GM23338 (cell line): ENCODE measurements around the gene NCAPD2. TPM values are rescaled to one million over a fixed set of nuclear protein-coding genes. Genes with fewer than 3 reads are reported as not detected.

ENCODE experiments used
- ATAC-seq: fragments of 200-7000 bp; cut with Tn5 transposase; 3 replicates; pipeline ENCODE4 v1.9.1; 2020
- DNase-seq: peaks from one replicate; pipeline ENCODE4 v3.0.0-alpha.2; 2015; ENCODE audit warnings: low spot score
- H2AFZ ChIP-seq: fragments of 200-600 bp; sonication (generic); 2 replicates; pipeline ENCODE4 v1.8.0; 2016; ENCODE audit warnings: antibody characterized with exemption, mild to moderate bottlenecking, moderate library complexity
- H3F3A ChIP-seq: fragments of 200-600 bp; sonication (generic); replicated peaks from 2 replicates; pipeline ENCODE4 v1.8.0; 2017; ENCODE audit warnings: antibody characterized with exemption, mixed run types, low read depth
- H3K27ac ChIP-seq: fragments of 200-600 bp; sonication (generic); 2 replicates; pipeline ENCODE4 v1.6.1; 2016; ENCODE audit warnings: low read depth
- H3K27me3 ChIP-seq: fragments of 200-600 bp; sonication (generic); 2 replicates; pipeline ENCODE4 v1.8.0; 2016; ENCODE audit warnings: mild to moderate bottlenecking, mixed run types, moderate library complexity; ENCODE audit not compliant: insufficient read depth
- H3K36me3 ChIP-seq: fragments of 200-600 bp; sonication (generic); 2 replicates; pipeline ENCODE4 v1.8.0; 2016; ENCODE audit warnings: mild to moderate bottlenecking; ENCODE audit not compliant: insufficient read depth
- H3K4me1 ChIP-seq: fragments of 200-600 bp; sonication (generic); 2 replicates; pipeline ENCODE4 v1.8.0; 2016; ENCODE audit warnings: mild to moderate bottlenecking, moderate library complexity; ENCODE audit not compliant: insufficient read depth
- H3K4me2 ChIP-seq: fragments of 200-600 bp; sonication (generic); 2 replicates; pipeline ENCODE4 v1.7.1; 2017; ENCODE audit warnings: mixed run types
- H3K4me3 ChIP-seq: fragments of 200-600 bp; sonication (generic); 2 replicates; pipeline ENCODE4 v1.6.1; 2016; ENCODE audit warnings: mixed run types
- H3K79me2 ChIP-seq: fragments of 200-600 bp; sonication (generic); replicated peaks from 2 replicates; pipeline ENCODE4 v1.8.0; 2017; ENCODE audit warnings: mild to moderate bottlenecking; ENCODE audit not compliant: insufficient read depth
- H3K9me2 ChIP-seq: fragments of 200-600 bp; sonication (generic); 2 replicates; pipeline ENCODE4 v1.8.0; 2017; ENCODE audit not compliant: insufficient read depth
- H4K20me1 ChIP-seq: fragments of 200-600 bp; sonication (generic); replicated peaks from 2 replicates; pipeline ENCODE4 v1.8.0; 2017; ENCODE audit warnings: mild to moderate bottlenecking; ENCODE audit not compliant: insufficient read depth
- H3K27ac Mint-ChIP-seq: 2 replicates; pipeline ENCODE4 v1.8.0; 2020; ENCODE audit warnings: inconsistent platforms, mild to moderate bottlenecking, moderate library complexity, mixed read lengths
- H3K27me3 Mint-ChIP-seq: 3 replicates; pipeline ENCODE4 v1.8.0; 2022; ENCODE audit warnings: low read depth, mild to moderate bottlenecking, moderate library complexity, mixed read lengths, inconsistent platforms; ENCODE audit not compliant: insufficient read depth, poor library complexity
- H3K36me3 Mint-ChIP-seq: 3 replicates; pipeline ENCODE4 v1.8.0; 2021; ENCODE audit warnings: low read depth, mild to moderate bottlenecking, inconsistent platforms, moderate library complexity, mixed read lengths
- H3K4me1 Mint-ChIP-seq: 3 replicates; pipeline ENCODE4 v1.8.0; 2020; ENCODE audit warnings: mild to moderate bottlenecking, inconsistent platforms, mixed read lengths
- H3K4me3 Mint-ChIP-seq: 3 replicates; pipeline ENCODE4 v1.8.0; 2021; ENCODE audit warnings: moderate library complexity, mild to moderate bottlenecking, inconsistent platforms, mixed read lengths
- H3K9me3 Mint-ChIP-seq: 3 replicates; pipeline ENCODE4 v1.8.0; 2020; ENCODE audit warnings: moderate library complexity, mild to moderate bottlenecking, inconsistent platforms, mixed read lengths
- CREB1 ChIP-seq: fragments of 250-450 bp; sonication (Bioruptor Pico); IDR thresholded peaks from 2 replicates; pipeline ENCODE4 v1.5.0; 2020; ENCODE audit warnings: low read depth, mild to moderate bottlenecking, moderate library complexity
- EZH2 ChIP-seq: fragments of 200-600 bp; sonication (generic); IDR thresholded peaks from one replicate; pipeline ENCODE4 v1.8.0; 2017; ENCODE audit warnings: antibody characterized with exemption, mild to moderate bottlenecking, low read depth; ENCODE audit not compliant: unreplicated experiment
- EZH2phosphoT487 ChIP-seq: fragments of 200-600 bp; sonication (generic); IDR thresholded peaks from one replicate; pipeline ENCODE4 v1.8.1; 2018; ENCODE audit warnings: antibody characterized with exemption; ENCODE audit not compliant: unreplicated experiment
- POLR2AphosphoS5 ChIP-seq: IDR thresholded peaks from 2 replicates; pipeline ENCODE4 v1.6.1; 2016; ENCODE audit warnings: antibody characterized with exemption, low read depth
- REST ChIP-seq: IDR thresholded peaks from one replicate; pipeline ENCODE4 v1.6.1; 2018; ENCODE audit warnings: antibody characterized with exemption; ENCODE audit not compliant: unreplicated experiment
- STAT1 ChIP-seq: IDR thresholded peaks from one replicate; pipeline ENCODE4 v1.6.1; 2016; ENCODE audit warnings: antibody characterized with exemption; ENCODE audit not compliant: unreplicated experiment
- ZNF114 ChIP-seq: fragments of 250-450 bp; sonication (Bioruptor Pico); IDR thresholded peaks from 2 replicates; pipeline ENCODE4 v1.5.0; 2020; ENCODE audit warnings: mild to moderate bottlenecking, moderate library complexity
- ZNF331 ChIP-seq: fragments of 250-450 bp; sonication (Bioruptor Pico); IDR thresholded peaks from 2 replicates; pipeline ENCODE4 v1.5.0; 2020; ENCODE audit warnings: low read depth, mild to moderate bottlenecking, moderate library complexity
- polyA plus RNA-seq: library from polyadenylated mRNA; unstranded; fragments of >200 nt; fragmentation: Nextera tagmentation; extraction: Ambion mirVana; gene quantifications from 2 replicates; pipeline ENCODE4 v1.2.1, GENCODE V29; 2016
- total RNA-seq: library from RNA; depleted of rRNA; stranded (reverse); fragments of >200 nt; shearing (Covaris generic); gene quantifications from 2 replicates; pipeline ENCODE4 v1.2.3, GENCODE V29; 2014
- TF ChIP-seq, protein P1 (sequence below): fragments of 250-450 bp; sonication (Bioruptor Pico); IDR thresholded peaks from 2 replicates; pipeline ENCODE4 v1.5.0; 2020; ENCODE audit warnings: mild to moderate bottlenecking, moderate library complexity
- TF ChIP-seq, protein P2 (sequence below): IDR thresholded peaks from 2 replicates; pipeline ENCODE4 v1.6.1; 2016; ENCODE audit warnings: antibody characterized with exemption

Gene NCAPD2
- total and polyA plus RNA-seq, 2 experiments from 2014 or later: 34.2 to 217 TPM

- Mint-ChIP-seq H3K4me3 (no peak overlapping the region), H3K27me3 (peaks cover 19% of the 10 kb centered on the region), H3K9me3 (no peaks in the 10 kb centered on the region), H3K36me3 (peaks cover 84% of the 10 kb centered on the region), H3K27ac (peak overlapping the region; percentile 85), H3K4me1 (peaks cover 26% of the 10 kb centered on the region)
- no peaks in the 10 kb centered on the region; the same call in none of the 2 replicates for H4K20me1 ChIP-seq
- no peak for TF ChIP-seq EZH2
- no peak for TF ChIP-seq ZNF114 (CRISPR knock-in tag)
- no peaks in the 10 kb centered on the region for H3K27me3 ChIP-seq
- no peak for ATAC-seq
- peaks cover 67% of the 10 kb centered on the region for H3K36me3 ChIP-seq
- H3F3A ChIP-seq: peaks cover 51% of the 10 kb centered on the region
- peaks cover 10% of the 10 kb centered on the region for H3K79me2 ChIP-seq
- H3K4me1 ChIP-seq: peaks cover 25% of the 10 kb centered on the region
- no peak for DNase-seq
- H2AFZ ChIP-seq: no peak overlapping the region
- H3K9me2 ChIP-seq: no peaks in the 10 kb centered on the region
- H3K27ac ChIP-seq: peak overlapping the region; percentile 47; the same call in 1 of the 2 replicates
- H3K4me3 ChIP-seq: no peak overlapping the region
- H3K4me2 ChIP-seq: no peak overlapping the region
These were observed 35.4 kb downstream of the NCAPD2 start for GRCh38 chr12:6529291-6529737.

DNA sequence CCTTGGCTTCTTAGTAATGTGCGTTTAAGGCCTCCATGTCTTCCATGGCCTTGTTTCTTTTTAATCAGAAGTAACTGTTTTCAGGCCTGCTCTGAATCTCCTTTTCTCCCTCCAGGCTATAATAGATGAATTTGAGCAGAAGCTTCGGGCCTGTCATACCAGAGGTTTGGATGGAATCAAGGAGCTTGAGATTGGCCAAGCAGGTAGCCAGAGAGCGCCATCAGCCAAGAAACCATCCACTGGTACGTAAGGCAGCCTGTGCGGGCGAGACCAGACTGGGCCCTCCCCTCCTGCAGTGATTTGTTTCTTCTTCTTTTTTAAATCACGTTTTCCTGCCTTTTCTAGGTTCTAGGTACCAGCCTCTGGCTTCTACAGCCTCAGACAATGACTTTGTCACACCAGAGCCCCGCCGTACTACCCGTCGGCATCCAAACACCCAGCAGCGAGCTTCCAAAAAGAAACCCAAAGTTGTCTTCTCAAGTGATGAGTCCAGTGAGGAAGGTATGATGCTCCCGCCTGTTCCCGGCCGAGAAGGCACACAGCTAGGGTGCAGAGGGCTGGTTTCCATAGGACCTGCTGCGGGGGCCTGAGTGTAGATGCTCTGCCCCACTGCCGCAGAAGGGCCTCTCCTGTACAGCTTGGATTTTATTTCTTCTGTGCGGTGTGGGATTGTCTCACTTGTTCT is 36.8 kb downstream of the NCAPD2 start:
- H3K4me1 Mint-ChIP-seq: peaks cover 26% of the 10 kb centered on the region
- H3K9me3 Mint-ChIP-seq: peaks cover 5% of the 10 kb centered on the region; the same call in 2 of the 3 replicates
- Histone ChIP-seq H3K4me1 (peaks cover 25% of the 10 kb centered on the region), H3K36me3 (peaks cover 55% of the 10 kb centered on the region), H2AFZ (no peak overlapping the region), H3F3A (peaks cover 59% of the 10 kb centered on the region), H3K9me2 (no peaks in the 10 kb centered on the region), H3K79me2 (peaks cover 24% of the 10 kb centered on the region), H3K27ac (peak overlapping the region; percentile 98; the same call in 1 of the 2 replicates), H3K27me3 (no peaks in the 10 kb centered on the region), H3K4me3 (no peak overlapping the region), H4K20me1 (peaks cover 6% of the 10 kb centered on the region), H3K4me2 (no peak overlapping the region)
- H3K4me3 Mint-ChIP-seq: peak overlapping the region; percentile 20; the same call in 1 of the 3 replicates
- peak overlapping the region; percentile 88 for H3K27ac Mint-ChIP-seq
- peaks cover 84% of the 10 kb centered on the region for H3K36me3 Mint-ChIP-seq
- ATAC-seq (no peak), DNase-seq (no peak)
- H3K27me3 Mint-ChIP-seq: peaks cover 30% of the 10 kb centered on the region
- TF ChIP-seq POLR2AphosphoS5: no peak
- TF ChIP-seq, protein P1, sequence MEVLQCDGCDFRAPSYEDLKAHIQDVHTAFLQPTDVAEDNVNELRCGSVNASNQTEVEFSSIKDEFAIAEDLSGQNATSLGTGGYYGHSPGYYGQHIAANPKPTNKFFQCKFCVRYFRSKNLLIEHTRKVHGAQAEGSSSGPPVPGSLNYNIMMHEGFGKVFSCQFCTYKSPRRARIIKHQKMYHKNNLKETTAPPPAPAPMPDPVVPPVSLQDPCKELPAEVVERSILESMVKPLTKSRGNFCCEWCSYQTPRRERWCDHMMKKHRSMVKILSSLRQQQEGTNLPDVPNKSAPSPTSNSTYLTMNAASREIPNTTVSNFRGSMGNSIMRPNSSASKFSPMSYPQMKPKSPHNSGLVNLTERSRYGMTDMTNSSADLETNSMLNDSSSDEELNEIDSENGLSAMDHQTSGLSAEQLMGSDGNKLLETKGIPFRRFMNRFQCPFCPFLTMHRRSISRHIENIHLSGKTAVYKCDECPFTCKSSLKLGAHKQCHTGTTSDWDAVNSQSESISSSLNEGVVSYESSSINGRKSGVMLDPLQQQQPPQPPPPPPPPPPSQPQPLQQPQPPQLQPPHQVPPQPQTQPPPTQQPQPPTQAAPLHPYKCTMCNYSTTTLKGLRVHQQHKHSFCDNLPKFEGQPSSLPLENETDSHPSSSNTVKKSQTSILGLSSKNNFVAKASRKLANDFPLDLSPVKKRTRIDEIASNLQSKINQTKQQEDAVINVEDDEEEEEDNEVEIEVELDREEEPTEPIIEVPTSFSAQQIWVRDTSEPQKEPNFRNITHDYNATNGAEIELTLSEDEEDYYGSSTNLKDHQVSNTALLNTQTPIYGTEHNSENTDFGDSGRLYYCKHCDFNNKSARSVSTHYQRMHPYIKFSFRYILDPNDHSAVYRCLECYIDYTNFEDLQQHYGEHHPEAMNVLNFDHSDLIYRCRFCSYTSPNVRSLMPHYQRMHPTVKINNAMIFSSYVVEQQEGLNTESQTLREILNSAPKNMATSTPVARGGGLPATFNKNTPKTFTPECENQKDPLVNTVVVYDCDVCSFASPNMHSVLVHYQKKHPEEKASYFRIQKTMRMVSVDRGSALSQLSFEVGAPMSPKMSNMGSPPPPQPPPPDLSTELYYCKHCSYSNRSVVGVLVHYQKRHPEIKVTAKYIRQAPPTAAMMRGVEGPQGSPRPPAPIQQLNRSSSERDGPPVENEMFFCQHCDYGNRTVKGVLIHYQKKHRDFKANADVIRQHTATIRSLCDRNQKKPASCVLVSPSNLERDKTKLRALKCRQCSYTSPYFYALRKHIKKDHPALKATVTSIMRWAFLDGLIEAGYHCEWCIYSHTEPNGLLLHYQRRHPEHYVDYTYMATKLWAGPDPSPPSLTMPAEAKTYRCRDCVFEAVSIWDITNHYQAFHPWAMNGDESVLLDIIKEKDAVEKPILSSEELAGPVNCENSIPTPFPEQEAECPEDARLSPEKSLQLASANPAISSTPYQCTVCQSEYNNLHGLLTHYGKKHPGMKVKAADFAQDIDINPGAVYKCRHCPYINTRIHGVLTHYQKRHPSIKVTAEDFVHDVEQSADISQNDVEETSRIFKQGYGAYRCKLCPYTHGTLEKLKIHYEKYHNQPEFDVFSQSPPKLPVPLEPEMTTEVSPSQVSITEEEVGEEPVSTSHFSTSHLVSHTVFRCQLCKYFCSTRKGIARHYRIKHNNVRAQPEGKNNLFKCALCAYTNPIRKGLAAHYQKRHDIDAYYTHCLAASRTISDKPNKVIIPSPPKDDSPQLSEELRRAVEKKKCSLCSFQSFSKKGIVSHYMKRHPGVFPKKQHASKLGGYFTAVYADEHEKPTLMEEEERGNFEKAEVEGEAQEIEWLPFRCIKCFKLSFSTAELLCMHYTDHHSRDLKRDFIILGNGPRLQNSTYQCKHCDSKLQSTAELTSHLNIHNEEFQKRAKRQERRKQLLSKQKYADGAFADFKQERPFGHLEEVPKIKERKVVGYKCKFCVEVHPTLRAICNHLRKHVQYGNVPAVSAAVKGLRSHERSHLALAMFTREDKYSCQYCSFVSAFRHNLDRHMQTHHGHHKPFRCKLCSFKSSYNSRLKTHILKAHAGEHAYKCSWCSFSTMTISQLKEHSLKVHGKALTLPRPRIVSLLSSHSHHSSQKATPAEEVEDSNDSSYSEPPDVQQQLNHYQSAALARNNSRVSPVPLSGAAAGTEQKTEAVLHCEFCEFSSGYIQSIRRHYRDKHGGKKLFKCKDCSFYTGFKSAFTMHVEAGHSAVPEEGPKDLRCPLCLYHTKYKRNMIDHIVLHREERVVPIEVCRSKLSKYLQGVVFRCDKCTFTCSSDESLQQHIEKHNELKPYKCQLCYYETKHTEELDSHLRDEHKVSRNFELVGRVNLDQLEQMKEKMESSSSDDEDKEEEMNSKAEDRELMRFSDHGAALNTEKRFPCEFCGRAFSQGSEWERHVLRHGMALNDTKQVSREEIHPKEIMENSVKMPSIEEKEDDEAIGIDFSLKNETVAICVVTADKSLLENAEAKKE (CRISPR knock-in tag): no peak
- TF ChIP-seq EZH2phosphoT487: no peak
- TF ChIP-seq CREB1: no peak
- TF ChIP-seq STAT1: no peak
- TF ChIP-seq REST: no peak
- no peak for TF ChIP-seq ZNF114 (CRISPR knock-in tag)
- no peak for TF ChIP-seq EZH2
- TF ChIP-seq, protein P2, sequence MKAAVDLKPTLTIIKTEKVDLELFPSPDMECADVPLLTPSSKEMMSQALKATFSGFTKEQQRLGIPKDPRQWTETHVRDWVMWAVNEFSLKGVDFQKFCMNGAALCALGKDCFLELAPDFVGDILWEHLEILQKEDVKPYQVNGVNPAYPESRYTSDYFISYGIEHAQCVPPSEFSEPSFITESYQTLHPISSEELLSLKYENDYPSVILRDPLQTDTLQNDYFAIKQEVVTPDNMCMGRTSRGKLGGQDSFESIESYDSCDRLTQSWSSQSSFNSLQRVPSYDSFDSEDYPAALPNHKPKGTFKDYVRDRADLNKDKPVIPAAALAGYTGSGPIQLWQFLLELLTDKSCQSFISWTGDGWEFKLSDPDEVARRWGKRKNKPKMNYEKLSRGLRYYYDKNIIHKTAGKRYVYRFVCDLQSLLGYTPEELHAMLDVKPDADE: no peak
- no peak for TF ChIP-seq ZNF331 (CRISPR knock-in tag)
